Stimulated activated CD8-positive, alpha-beta memory T cell treated with anti-CD3 and anti-CD28 coated beads, Interleukin-7, amount 100 ng/mL, for 24 hours (primary cell): ENCODE results near the gene SLC25A11.

Experiments
- DNase-seq: peaks from one replicate; pipeline ENCODE4 v3.0.0-alpha.2; 2020; ENCODE audit warnings: low read depth

The SLC25A11 gene

GRCh38 chr17:4895121-4895520, 44.7 kb downstream of the SLC25A11 start:
- no peak for DNase-seq

- DNase-seq, result no peak
Observed at GRCh38 chr17:4893721-4894560, 45.9 kb downstream of the SLC25A11 start.

GRCh38 chr17:4893272-4893671, 46.6 kb downstream of the SLC25A11 start:
- DNase-seq, result no peak

- no peak for DNase-seq
Observed at GRCh38 chr17:4892499-4893221, 47.2 kb downstream of the SLC25A11 start.

- DNase-seq, result no peak
Observed at GRCh38 chr17:4891411-4892410, 48.1 kb downstream of the SLC25A11 start.

- DNase-seq, result no peak
Observed at GRCh38 chr17:4887581-4887980, 52.3 kb downstream of the SLC25A11 start.
